Measurements from ENCODE around the gene NFYC. TPM values are rescaled to one million over a fixed set of nuclear protein-coding genes. Genes with fewer than 3 reads are reported as not detected.

NFYC gene
- total RNA-seq = 40.8 TPM

DNA sequence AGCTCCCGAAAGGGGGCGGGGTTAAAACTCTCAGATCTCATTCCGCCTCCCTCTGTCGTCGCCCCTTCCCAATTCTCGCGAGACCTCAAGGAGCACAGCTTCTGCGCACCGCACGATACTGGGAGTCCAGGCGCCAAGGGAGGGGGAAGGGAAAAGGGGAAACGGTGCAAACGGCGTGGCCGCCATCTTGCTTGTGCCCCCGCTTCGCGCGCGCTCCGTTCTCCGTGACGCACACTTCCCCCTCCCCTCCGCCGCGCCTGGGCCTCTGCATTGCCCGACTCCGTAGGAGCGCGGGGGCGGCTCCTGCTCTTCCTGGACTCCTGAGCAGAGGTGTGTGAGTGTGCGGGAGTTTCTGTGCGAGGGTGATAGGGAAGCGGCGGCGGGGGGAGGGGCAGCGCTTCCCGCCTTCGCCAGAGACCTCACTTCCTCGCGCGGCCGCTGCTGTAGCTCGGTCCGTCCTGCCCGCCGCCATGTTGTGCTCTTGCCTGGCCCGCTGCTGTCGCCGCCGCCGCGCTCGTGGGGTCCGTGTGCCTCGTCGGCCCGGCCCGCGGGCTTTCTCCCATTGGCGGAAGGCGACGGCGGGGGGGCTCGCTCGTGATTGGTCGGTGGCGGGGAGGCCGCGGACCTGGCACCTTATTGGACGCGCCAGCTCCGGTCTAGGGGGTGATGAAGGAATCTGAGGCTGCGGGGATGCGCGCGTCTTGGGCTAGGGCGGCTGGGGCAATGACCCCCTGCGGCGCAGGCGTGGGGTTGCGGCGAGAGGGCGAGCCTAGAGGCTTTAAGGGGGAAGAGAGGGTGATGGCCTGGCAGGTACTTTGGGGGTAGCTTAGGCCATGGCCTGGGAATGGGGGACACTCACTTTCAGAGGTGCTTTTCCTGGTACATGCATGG is at the start of gene NFYC:
NFYC (plus strand) TSS at position 167 of the 891 bp plus-strand sequence. CDS start 47,140 bp downstream, outside the sequence.
- peak; percentile 97 for ATAC-seq

GRCh38 chr1:40645118-40645680 is 46.3 kb upstream of the NFYC start:
- no peak for ATAC-seq

GRCh38 chr1:40646315-40646714 is 45.2 kb upstream of the NFYC start:
- peak; percentile 34 for ATAC-seq

DNA sequence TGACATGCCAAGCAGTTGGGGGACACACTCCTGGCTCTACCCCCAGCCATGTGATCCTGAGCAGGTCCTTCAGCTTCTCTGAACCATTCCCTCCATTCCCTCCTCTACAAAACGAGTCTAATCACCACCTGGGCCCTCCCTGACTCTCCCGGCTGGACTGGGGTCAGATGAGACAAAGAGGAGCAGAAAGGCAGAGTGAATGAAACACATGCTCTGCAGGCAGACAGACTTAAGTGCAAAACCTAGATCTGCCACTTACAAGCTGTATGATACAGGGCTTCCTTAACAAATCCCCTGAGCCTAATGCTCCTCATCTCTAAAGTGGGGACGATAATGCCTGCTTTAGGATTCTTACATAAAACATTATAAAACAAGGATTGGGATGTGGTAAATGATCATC is 43.3 kb upstream of the NFYC start:
- ATAC-seq = no peak

GRCh38 chr1:40648928-40649591 is 42.4 kb upstream of the NFYC start:
- ATAC-seq = peak; percentile 56

DNA sequence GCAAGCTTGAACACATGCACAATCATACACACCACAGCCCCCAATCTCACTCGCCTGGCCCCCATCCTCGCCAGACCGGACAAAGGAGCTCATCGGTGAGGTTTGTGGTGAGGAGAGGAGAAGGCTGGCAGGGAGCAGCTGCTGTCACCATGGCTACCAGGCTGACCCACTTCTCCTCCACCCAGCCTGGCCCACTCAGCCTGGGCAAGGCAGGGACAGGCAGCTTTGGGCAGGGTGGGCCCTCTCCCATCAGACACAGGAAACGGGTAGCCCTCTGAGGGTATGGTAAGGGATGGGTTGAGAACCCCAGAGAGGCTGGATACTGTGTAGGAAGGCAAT is 41.9 kb upstream of the NFYC start:
- no peak for ATAC-seq

DNA sequence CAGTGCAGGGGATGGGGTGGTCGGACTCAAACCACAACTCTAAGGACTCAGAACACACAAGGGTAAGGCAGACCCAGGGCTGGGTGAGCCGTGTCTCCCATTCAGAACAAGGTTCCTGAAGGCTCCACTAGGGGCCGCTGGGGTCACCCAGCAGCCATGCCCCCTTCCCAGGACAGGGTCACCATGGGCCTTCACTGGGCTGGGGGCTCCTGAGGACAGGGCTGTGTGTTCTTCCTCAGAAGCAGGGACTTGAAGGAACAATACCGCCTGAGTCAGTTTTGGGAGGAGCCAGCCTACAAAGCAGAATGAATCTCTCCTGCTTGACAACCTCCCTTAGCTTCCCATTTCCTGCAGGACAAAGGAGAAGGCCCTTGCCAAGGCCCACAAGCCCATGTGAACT is 41.4 kb upstream of the NFYC start:
- peak; percentile 18 for ATAC-seq

GRCh38 chr1:40651138-40651857 is 40.2 kb upstream of the NFYC start:
- no peak for ATAC-seq

- no peak for ATAC-seq
Measured at GRCh38 chr1:40652468-40652867, 39.0 kb upstream of the NFYC start.

- peak; percentile 62 for ATAC-seq
Measured at GRCh38 chr1:40652979-40653378, 38.5 kb upstream of the NFYC start.

GRCh38 chr1:40653851-40654537 is 37.5 kb upstream of the NFYC start:
- no peak for ATAC-seq

GRCh38 chr1:40657046-40657445 is 34.5 kb upstream of the NFYC start:
- ATAC-seq = no peak

DNA sequence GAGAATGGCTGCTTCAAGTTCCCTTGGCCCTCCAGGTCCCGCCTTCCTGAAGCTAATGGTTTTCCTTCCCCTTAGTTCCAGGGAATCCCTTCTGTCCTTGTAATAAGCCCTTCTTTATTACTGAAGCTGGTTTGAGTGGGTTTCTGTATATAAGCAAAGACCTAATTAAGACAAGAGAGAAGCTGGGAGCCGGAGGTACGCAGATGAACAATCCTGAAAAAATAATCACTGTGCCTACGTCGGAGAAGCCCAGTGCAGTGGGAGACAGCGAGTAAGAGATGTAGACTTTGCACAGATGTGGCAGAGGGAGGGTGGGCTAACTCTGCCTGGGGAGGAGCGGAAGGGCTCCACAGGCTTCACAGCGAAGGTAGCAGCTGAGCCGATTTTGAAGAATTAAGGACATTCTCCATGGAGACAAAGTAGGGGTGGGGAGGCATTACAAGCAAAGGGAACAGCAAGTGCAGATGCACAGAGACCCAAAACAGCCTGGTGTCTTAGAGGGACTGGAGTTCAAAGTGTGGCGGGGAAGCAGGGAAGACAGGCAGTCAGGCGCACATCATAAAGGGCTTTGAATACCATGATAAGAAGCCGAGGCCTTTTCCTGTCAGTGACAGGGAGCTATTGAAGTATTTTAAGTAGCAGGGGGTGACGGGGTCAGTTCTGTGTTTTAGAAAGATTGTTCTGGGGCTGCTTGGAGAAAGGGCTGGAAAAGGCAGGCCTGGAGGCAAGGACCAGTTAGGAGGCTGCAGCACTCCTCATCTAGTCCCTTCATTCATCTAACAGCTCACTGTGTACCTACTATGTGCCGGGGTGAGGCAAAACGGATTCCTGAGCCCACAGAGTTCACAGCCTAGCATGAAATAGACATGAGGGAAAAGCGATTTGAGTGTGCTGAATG is 32.5 kb upstream of the NFYC start:
- no peak for ATAC-seq

GRCh38 chr1:40659649-40659947 is 31.9 kb upstream of the NFYC start:
- ATAC-seq = no peak

DNA sequence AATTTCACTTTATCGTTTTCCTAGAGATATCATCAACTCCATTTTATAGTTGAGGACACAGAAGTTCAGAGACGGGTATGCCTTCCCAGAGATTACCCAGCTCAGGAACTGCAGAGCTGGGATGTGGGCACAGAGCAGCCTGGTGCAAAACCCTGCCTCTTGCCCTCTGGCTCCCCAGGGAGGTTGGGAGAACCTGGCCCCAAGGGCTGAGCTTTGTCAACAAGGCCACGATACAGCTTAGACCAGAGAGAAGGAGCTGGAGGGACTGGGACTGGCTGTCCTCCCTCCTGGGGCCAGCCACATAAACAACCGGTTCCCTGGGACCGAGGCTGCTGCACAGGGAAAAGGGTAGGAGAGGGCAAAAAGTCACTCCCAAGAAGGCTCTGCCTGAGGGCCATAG is 29.8 kb upstream of the NFYC start:
- no peak for ATAC-seq

DNA sequence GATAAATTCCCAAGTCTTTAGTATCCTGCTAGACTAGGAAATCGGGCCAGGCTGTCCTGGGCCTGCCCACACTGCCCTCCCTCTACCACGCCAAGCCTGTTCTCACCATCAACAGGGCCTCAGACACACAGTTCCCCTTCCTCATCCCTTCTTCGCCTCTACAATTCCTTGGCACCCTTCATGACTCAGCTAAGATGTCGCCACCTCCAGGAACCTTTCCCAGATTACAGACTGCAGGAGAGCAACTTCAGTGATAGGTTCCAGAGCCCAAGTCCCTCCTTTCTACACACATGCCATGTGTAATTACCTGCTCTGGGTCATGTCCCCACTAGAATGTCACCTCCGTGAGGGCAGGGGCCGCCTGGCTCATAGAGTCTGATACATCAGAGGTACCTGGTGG is 29.4 kb upstream of the NFYC start:
- no peak for ATAC-seq

DNA sequence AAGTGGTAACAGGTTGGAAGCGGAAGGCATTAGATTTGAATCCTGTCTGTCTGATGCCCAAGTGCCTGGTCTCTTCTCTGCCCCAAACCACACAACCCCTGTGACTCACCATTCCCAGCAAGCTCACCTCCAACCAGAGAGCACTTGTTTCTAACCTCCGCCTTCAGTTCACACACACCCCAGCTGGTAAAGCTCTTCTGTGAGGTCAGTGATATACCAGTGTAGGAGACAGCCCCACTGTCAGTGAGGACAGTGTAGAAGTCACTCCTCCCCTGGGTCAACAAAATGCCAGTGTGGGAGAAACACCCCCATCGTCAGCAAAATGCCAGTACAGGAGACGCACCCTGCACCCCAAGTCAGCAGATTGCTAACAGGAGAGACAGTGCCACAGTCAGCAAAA is 28.6 kb upstream of the NFYC start:
- peak; percentile 68 for ATAC-seq

DNA sequence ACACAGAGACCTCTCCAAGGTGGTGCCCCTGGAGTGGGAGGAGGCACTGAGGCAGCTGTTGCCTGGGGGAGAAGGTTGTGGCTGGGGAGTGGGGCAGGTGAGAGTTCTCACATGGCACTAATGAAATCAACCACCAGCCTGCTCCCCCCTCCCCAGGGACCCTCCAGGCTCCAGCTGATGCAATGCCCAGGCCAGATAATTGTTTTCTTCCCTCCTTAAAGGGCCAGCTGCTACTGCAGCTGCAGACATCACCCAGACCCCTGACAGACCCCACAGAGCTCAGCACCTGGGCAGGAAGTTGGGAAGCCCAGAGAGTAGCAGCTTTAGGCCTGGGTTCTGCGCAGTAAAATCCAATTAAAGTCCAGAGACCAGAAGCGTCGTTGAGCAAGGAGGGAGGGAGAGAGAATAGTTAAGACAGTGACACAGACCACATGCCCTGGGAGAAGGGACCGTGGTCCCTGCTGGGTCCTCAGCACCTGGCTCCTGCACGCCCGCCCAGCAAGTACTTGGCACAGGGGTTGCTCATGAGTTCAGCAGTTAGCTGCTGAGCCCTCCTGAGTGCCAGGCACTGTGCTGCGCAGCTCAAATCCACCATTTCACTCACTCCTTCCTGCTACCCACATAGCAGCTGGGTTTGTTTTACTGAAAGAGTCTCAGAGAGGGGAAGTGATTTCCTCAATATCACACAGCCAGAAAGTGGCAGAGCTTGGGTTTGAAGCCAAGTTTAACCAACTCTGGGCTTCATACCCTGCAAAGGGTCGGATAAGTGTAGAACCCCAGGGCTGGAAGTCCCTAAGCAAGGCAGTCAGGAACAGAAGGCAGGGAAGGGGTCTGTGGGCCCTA is 28.0 kb upstream of the NFYC start:
- no peak for ATAC-seq

GRCh38 chr1:40664167-40664537 is 27.4 kb upstream of the NFYC start:
- no peak for ATAC-seq

DNA sequence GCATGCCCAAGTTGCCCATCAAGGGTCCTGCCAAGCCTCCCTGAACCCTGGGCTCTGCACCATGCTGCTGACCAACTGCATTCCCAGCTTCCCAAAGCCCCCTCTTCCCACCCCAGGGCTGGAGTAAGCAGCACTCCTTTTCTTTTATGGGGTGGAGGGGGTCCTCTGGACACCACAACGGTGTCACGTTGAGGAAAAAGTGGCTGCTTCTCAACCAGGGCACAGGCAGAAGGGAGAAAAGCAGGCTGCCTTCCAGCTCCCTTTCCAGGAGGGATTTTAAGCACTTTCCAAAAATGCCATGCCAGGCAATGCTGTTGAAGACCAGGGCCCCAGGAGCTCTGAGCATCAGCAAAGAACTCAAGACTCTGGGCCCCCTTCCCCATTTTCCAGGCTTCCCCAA is 26.7 kb upstream of the NFYC start:
- no peak for ATAC-seq

Measured in esophagus mucosa (tissue), 1 donor.